ENCODE data around the gene FGD5. TPM values are rescaled to one million over a fixed set of nuclear protein-coding genes. Genes with fewer than 3 reads are reported as not detected.

Gene FGD5
- polyA plus RNA-seq, 1 donor from 2014 or later, result not detected

- H3K36me3 Mint-ChIP-seq, result no peaks in the 10 kb centered on the region
- H3K9me3 Mint-ChIP-seq, result peaks cover 0 to 4% (median 2%) of the 10 kb centered on the region in 3 donors
- no peak overlapping the region for H3K4me3 Mint-ChIP-seq
- no peak overlapping the region for H3K27ac Mint-ChIP-seq
- peaks cover 0 to 1% (median 0%) of the 10 kb centered on the region in 3 donors for H3K4me1 Mint-ChIP-seq
- peaks cover 19% of the 10 kb centered on the region for H3K27me3 Mint-ChIP-seq
These were observed 22.2 kb upstream of the FGD5 start for GRCh38 chr3:14796403-14797077.

DNA sequence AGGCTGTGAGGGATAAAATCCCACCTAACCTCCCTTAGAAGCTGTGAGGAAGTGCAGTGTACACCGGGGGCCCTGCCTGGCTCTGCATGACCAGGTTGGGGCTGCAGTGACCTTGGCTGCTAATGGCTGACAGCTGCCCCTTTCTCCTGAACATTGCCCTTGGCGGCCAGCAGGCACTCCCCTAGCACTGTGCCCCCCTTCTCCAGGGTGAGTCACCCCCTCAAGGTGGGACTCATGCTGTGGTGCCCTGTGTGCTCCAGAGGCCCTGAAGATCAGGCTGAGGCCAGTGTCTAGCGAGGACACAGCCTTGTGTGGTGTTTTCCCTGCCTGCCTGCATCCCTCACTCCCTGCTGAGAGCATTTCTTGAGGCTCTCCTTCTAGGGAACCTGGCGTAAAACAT, 21.0 kb upstream of the FGD5 start:
- no peaks in the 10 kb centered on the region for H3K36me3 Mint-ChIP-seq
- peaks cover 17% of the 10 kb centered on the region for H3K27me3 Mint-ChIP-seq
- no peak overlapping the region for H3K4me3 Mint-ChIP-seq
- no peak overlapping the region for H3K27ac Mint-ChIP-seq
- peaks cover 0 to 4% (median 2%) of the 10 kb centered on the region in 3 donors for H3K9me3 Mint-ChIP-seq
- H3K4me1 Mint-ChIP-seq, result peaks cover 0 to 1% (median 0%) of the 10 kb centered on the region in 3 donors

GRCh38 chr3:14798231-14798630, 20.5 kb upstream of the FGD5 start:
- no peak overlapping the region for H3K4me3 Mint-ChIP-seq
- peaks cover 0 to 4% (median 2%) of the 10 kb centered on the region in 3 donors for H3K9me3 Mint-ChIP-seq
- H3K27me3 Mint-ChIP-seq, result peaks cover 16% of the 10 kb centered on the region
- peaks cover 0 to 1% (median 0%) of the 10 kb centered on the region in 3 donors for H3K4me1 Mint-ChIP-seq
- no peaks in the 10 kb centered on the region for H3K36me3 Mint-ChIP-seq
- H3K27ac Mint-ChIP-seq, result no peak overlapping the region

- H3K36me3 Mint-ChIP-seq, result no peaks in the 10 kb centered on the region
- peaks cover 0 to 1% (median 0%) of the 10 kb centered on the region in 3 donors for H3K4me1 Mint-ChIP-seq
- H3K4me3 Mint-ChIP-seq, result no peak overlapping the region
- peaks cover 0 to 4% (median 2%) of the 10 kb centered on the region in 3 donors for H3K9me3 Mint-ChIP-seq
- H3K27ac Mint-ChIP-seq, result no peak overlapping the region
- peaks cover 19% of the 10 kb centered on the region for H3K27me3 Mint-ChIP-seq
These were observed 19.6 kb upstream of the FGD5 start for GRCh38 chr3:14799146-14799545.

GRCh38 chr3:14801031-14801430, 17.7 kb upstream of the FGD5 start:
- Mint-ChIP-seq H3K27ac (no peak overlapping the region), H3K27me3 (peaks cover 24% of the 10 kb centered on the region), H3K4me3 (no peak overlapping the region), H3K4me1 (peaks cover 0 to 1% (median 0%) of the 10 kb centered on the region in 3 donors), H3K36me3 (peaks cover 1% of the 10 kb centered on the region), H3K9me3 (peaks cover 0 to 4% (median 2%) of the 10 kb centered on the region in 3 donors)

DNA sequence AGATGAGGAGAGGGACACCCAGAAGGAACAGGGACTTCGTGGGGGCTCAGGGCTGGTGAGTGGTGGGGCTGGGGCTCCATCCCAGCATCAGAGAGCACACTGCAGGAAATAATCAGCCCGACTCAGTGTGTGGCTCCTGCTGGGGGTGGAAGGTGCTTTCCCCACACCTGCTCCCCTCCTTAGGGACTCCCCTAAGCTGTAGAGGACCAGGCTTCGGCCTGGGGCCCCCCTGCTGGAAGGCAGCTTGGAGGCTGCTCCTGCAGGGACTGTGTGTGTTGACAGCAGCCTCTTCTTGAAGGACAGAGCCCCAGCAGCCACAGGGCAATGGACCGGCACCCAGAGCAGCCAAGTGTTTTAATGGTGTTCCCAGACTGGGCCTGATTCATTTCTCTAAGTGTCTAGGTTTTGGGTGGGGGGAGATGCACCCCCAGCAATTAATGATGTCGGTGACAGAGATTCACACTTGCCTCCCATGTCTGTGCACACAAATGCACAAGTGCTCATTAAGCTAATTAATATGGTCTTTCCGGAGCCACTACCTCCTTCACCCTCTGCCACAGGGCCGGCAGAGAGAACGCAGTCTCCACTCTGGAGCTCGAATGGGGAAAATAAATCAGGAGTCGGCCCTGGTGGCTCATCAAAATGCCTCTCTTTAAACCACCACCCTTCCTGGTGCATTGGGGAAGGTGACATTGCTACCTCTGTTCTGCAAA, 16.9 kb upstream of the FGD5 start:
- H3K9me3 Mint-ChIP-seq, result peaks cover 0 to 4% (median 4%) of the 10 kb centered on the region in 3 donors
- peaks cover 25% of the 10 kb centered on the region for H3K27me3 Mint-ChIP-seq
- H3K27ac Mint-ChIP-seq, result no peak overlapping the region
- H3K36me3 Mint-ChIP-seq, result peaks cover 1% of the 10 kb centered on the region
- H3K4me3 Mint-ChIP-seq, result no peak overlapping the region
- H3K4me1 Mint-ChIP-seq, result peaks cover 0 to 1% (median 0%) of the 10 kb centered on the region in 3 donors

DNA sequence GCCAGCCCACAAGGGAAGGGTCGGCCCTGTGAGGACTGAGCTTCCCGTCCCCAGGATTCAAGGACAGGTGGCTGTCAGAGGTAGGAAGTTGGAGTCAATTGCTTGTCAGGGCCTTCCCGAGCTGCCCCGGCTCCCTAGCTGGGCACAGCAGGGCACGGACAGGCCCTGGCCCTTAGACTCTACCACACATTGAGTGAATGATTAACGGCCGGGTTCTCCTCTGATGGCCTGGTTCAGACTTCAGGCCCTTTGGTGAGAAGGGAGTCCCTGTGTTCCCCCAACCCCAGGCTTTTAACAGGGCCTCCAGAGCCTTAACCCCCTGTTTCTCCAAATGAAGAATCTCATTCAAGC, 16.4 kb upstream of the FGD5 start:
- Mint-ChIP-seq H3K4me1 (peaks cover 0 to 1% (median 0%) of the 10 kb centered on the region in 3 donors), H3K9me3 (peaks cover 0 to 4% (median 4%) of the 10 kb centered on the region in 3 donors), H3K4me3 (no peak overlapping the region), H3K27ac (no peak overlapping the region), H3K36me3 (peaks cover 1% of the 10 kb centered on the region), H3K27me3 (peaks cover 27% of the 10 kb centered on the region)

GRCh38 chr3:14803101-14803980, 15.4 kb upstream of the FGD5 start:
- peaks cover 0 to 1% (median 0%) of the 10 kb centered on the region in 3 donors for H3K4me1 Mint-ChIP-seq
- no peak overlapping the region for H3K27ac Mint-ChIP-seq
- H3K36me3 Mint-ChIP-seq, result peaks cover 1% of the 10 kb centered on the region
- H3K4me3 Mint-ChIP-seq, result no peak overlapping the region
- H3K27me3 Mint-ChIP-seq, result peaks cover 23% of the 10 kb centered on the region
- peaks cover 0 to 4% (median 4%) of the 10 kb centered on the region in 3 donors for H3K9me3 Mint-ChIP-seq

DNA sequence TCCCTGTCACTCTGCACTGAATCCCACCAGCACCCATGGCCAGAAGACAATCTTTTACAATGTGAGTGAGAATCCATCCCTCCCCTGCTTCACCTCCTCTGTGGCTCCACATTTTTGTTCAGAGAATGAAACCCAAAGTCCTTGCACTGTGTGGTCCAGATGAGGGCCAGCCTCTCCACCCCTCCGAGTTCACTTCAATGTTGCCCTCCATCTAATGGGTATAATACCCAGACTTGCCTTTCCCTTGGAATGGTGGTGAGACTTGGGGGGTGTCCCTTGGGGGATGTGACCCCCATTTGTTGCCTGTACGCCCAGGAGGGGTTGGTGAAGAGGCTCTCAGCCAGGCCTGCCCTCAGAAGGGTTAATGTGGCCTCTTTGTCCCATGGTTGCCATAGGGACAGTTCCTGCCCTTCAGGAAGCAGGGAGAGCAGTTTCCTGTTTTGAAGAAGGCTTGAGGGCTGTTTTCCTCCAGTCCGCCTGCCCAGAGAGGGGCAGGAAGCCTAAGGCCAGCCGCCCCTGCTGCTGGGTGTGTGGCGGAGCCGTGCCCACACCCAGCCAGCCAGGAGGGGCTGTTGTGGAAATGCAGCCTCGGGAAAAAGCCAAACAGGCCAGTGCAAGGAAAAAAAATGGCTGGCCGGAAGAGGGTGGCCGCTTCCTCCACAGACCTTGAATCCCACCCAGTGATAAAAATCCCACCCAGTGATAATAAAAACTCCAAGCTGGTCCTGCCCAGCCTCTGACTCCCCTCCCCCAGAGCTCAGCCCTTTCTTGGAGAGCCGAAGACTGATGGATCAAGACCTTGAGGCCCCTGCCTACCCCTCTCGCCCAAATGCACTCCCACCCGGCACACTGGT, 14.6 kb upstream of the FGD5 start:
- Mint-ChIP-seq H3K27me3 (peaks cover 26% of the 10 kb centered on the region), H3K4me3 (no peak overlapping the region), H3K9me3 (peaks cover 0 to 4% (median 3%) of the 10 kb centered on the region in 3 donors), H3K27ac (no peak overlapping the region), H3K4me1 (peaks cover 0 to 1% (median 0%) of the 10 kb centered on the region in 3 donors), H3K36me3 (peaks cover 1% of the 10 kb centered on the region)

GRCh38 chr3:14804835-14805780, 13.7 kb upstream of the FGD5 start:
- Mint-ChIP-seq H3K4me3 (no peak overlapping the region), H3K27me3 (peaks cover 32% of the 10 kb centered on the region), H3K4me1 (peaks cover 0 to 1% (median 0%) of the 10 kb centered on the region in 3 donors), H3K27ac (peak overlapping the region in 1 of 3 donors; percentile 59), H3K9me3 (peaks cover 0 to 2% (median 0%) of the 10 kb centered on the region in 3 donors), H3K36me3 (peaks cover 1% of the 10 kb centered on the region)

DNA sequence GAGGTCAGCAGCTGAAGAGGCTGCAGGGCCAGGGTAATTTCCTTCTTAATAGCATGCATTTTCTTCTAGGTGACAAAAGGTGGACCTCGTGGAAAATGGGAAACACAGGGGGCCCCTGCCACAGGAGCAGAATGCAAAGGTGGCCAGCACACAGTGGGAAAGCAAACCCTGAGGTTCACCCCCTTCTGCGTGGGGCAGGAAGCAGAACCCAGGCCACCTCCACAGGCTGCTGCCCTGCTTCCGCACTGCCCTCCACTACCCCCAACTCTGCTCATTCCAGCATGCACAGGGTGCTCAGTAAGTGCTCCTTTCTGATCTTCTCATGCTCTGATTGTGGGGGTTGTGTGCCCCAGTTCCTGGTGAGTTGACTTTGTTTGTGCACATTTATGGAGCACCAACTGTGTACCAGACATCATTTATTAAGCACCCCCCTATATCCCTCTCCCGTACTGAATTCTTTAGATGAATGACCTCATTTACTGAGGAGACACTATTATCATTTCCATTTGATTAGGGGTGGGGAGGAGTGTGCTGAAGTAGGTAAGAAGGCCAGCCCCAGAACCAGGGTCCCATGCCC, 12.7 kb upstream of the FGD5 start:
- H3K4me1 Mint-ChIP-seq, result no peaks in the 10 kb centered on the region
- peaks cover 30% of the 10 kb centered on the region for H3K27me3 Mint-ChIP-seq
- H3K27ac Mint-ChIP-seq, result no peak overlapping the region
- no peak overlapping the region for H3K4me3 Mint-ChIP-seq
- peaks cover 1% of the 10 kb centered on the region for H3K36me3 Mint-ChIP-seq
- H3K9me3 Mint-ChIP-seq, result peaks cover 0 to 2% (median 0%) of the 10 kb centered on the region in 3 donors

- no peak overlapping the region for H3K4me3 Mint-ChIP-seq
- H3K27me3 Mint-ChIP-seq, result peaks cover 37% of the 10 kb centered on the region
- H3K4me1 Mint-ChIP-seq, result peaks cover 0 to 2% (median 0%) of the 10 kb centered on the region in 3 donors
- peaks cover 1% of the 10 kb centered on the region for H3K36me3 Mint-ChIP-seq
- no peak overlapping the region for H3K27ac Mint-ChIP-seq
- peaks cover 0 to 2% (median 0%) of the 10 kb centered on the region in 3 donors for H3K9me3 Mint-ChIP-seq
These were observed 12.0 kb upstream of the FGD5 start for GRCh38 chr3:14806641-14807263.
